MM.1S (cell line): ENCODE results near the gene GPRIN3.

Experiments used
- DNase-seq: peaks from one replicate; pipeline ENCODE4 v3.0.0-alpha.2; 2015
- H2AFZ ChIP-seq: fragments of 300-600 bp; sonication (generic); 2 replicates; pipeline ENCODE4 v1.6.0; 2016; ENCODE audit warnings: antibody characterized with exemption, low read length
- H3F3A ChIP-seq: fragments of 300-600 bp; sonication (generic); 2 replicates; pipeline ENCODE4 v1.6.1; 2016; ENCODE audit warnings: mild to moderate bottlenecking, antibody characterized with exemption, low read length, moderate library complexity, mixed read lengths; ENCODE audit not compliant: insufficient read depth
- H3K27ac ChIP-seq: fragments of 300-600 bp; sonication (generic); 2 replicates; pipeline ENCODE4 v1.5.1; 2016; ENCODE audit warnings: mild to moderate bottlenecking, low read length
- H3K27me3 ChIP-seq: fragments of 300-600 bp; sonication (generic); replicated peaks from 2 replicates; pipeline ENCODE4 v1.6.0; 2016; ENCODE audit warnings: low read length; ENCODE audit not compliant: insufficient read depth
- H3K36me3 ChIP-seq: fragments of 300-600 bp; sonication (generic); replicated peaks from 2 replicates; pipeline ENCODE4 v1.6.1; 2016; ENCODE audit warnings: mild to moderate bottlenecking, low read length, mixed read lengths; ENCODE audit not compliant: insufficient read depth
- H3K4me1 ChIP-seq: fragments of 300-600 bp; sonication (generic); 2 replicates; pipeline ENCODE4 v1.6.1; 2016; ENCODE audit warnings: low read length, mixed read lengths
- H3K4me2 ChIP-seq: fragments of 300-600 bp; sonication (generic); 2 replicates; pipeline ENCODE4 v1.6.0; 2016; ENCODE audit warnings: low read depth, low read length
- H3K4me3 ChIP-seq: fragments of 300-600 bp; sonication (generic); 2 replicates; pipeline ENCODE4 v1.5.1; 2016; ENCODE audit warnings: low read length, mixed read lengths
- H3K79me2 ChIP-seq: fragments of 300-600 bp; sonication (generic); 2 replicates; pipeline ENCODE4 v1.6.1; 2016; ENCODE audit warnings: mixed run types, low read length, mixed read lengths
- H3K9ac ChIP-seq: fragments of 300-600 bp; sonication (generic); 2 replicates; pipeline ENCODE4 v1.6.1; 2016; ENCODE audit warnings: low read length, mixed read lengths
- H3K9me2 ChIP-seq: fragments of 300-600 bp; sonication (generic); replicated peaks from 2 replicates; pipeline ENCODE4 v1.6.1; 2016; ENCODE audit warnings: mild to moderate bottlenecking, low read length, mixed read lengths; ENCODE audit not compliant: insufficient read depth
- H3K9me3 ChIP-seq: fragments of 300-600 bp; sonication (generic); replicated peaks from 2 replicates; pipeline ENCODE4 v1.6.1; 2016; ENCODE audit warnings: mild to moderate bottlenecking, low read length, mixed read lengths; ENCODE audit not compliant: insufficient read depth
- H4K20me1 ChIP-seq: fragments of 300-600 bp; sonication (generic); 2 replicates; pipeline ENCODE4 v1.6.1; 2016; ENCODE audit warnings: mild to moderate bottlenecking, low read length, moderate library complexity, mixed read lengths; ENCODE audit not compliant: insufficient read depth
- CTCF ChIP-seq: fragments of 300-600 bp; sonication (generic); IDR thresholded peaks from 2 replicates; pipeline ENCODE4 v1.5.1; 2016; ENCODE audit warnings: antibody characterized with exemption, low read length, mixed read lengths
- EZH2 ChIP-seq: fragments of 300-600 bp; sonication (generic); optimal IDR thresholded peaks from 2 replicates; pipeline ENCODE3; 2017; ENCODE audit warnings: low read depth, mild to moderate bottlenecking, antibody characterized with exemption, low read length, mixed read lengths
- EZH2phosphoT487 ChIP-seq: fragments of 300-600 bp; sonication (generic); IDR thresholded peaks from 2 replicates; pipeline ENCODE4 v1.6.1; 2018; ENCODE audit warnings: antibody characterized with exemption, low read length

The GPRIN3 gene

GRCh38 chr4:89289312-89289711 lies 18.3 kb downstream of the GPRIN3 start:
- H3K27me3 ChIP-seq: no peaks in the 10 kb centered on the region
- no peak for DNase-seq
- TF ChIP-seq EZH2phosphoT487 (no peak), EZH2 (no peak), CTCF (no peak)
- H3K9ac ChIP-seq: peak overlapping the region; percentile 96; the same call in 1 of the 2 replicates
- no peaks in the 10 kb centered on the region for H3K9me3 ChIP-seq
- H4K20me1 ChIP-seq: peaks cover 13% of the 10 kb centered on the region; the same call in 1 of the 2 replicates
- H3F3A ChIP-seq: peaks cover 74% of the 10 kb centered on the region
- H3K79me2 ChIP-seq: peaks cover 100% of the 10 kb centered on the region
- H3K4me2 ChIP-seq: peak overlapping the region; percentile 89
- H3K36me3 ChIP-seq: no peaks in the 10 kb centered on the region
- H3K4me1 ChIP-seq: peaks cover 87% of the 10 kb centered on the region
- peak overlapping the region; percentile 42 for H3K4me3 ChIP-seq
- peak overlapping the region; percentile 100; the same call in 1 of the 2 replicates for H3K27ac ChIP-seq
- H2AFZ ChIP-seq: no peak overlapping the region
- H3K9me2 ChIP-seq: no peaks in the 10 kb centered on the region

- Histone ChIP-seq H3K9me2 (no peaks in the 10 kb centered on the region), H3K79me2 (peaks cover 100% of the 10 kb centered on the region), H3K4me1 (peaks cover 93% of the 10 kb centered on the region), H3K4me2 (peak overlapping the region; percentile 89), H3K27ac (peak overlapping the region; percentile 100; the same call in 1 of the 2 replicates), H3K4me3 (peak overlapping the region; percentile 42; the same call in 1 of the 2 replicates), H4K20me1 (peaks cover 22% of the 10 kb centered on the region; the same call in 1 of the 2 replicates), H3K9ac (peak overlapping the region; percentile 96; the same call in 1 of the 2 replicates), H3K36me3 (no peaks in the 10 kb centered on the region), H3K27me3 (no peaks in the 10 kb centered on the region), H3K9me3 (no peaks in the 10 kb centered on the region), H2AFZ (no peak overlapping the region), H3F3A (peaks cover 65% of the 10 kb centered on the region)
- TF ChIP-seq EZH2 (no peak), CTCF (no peak), EZH2phosphoT487 (no peak)
- no peak for DNase-seq
Observed at GRCh38 chr4:89288430-89288829, 19.2 kb downstream of the GPRIN3 start.

GRCh38 chr4:89287945-89288344 lies 19.7 kb downstream of the GPRIN3 start:
- Histone ChIP-seq H3F3A (peaks cover 60% of the 10 kb centered on the region), H3K9me3 (no peaks in the 10 kb centered on the region), H2AFZ (no peak overlapping the region), H3K27ac (peak overlapping the region; percentile 100; the same call in 1 of the 2 replicates), H4K20me1 (peaks cover 27% of the 10 kb centered on the region; the same call in 1 of the 2 replicates), H3K36me3 (no peaks in the 10 kb centered on the region), H3K4me1 (peaks cover 93% of the 10 kb centered on the region), H3K4me3 (peak overlapping the region; percentile 42; the same call in 1 of the 2 replicates), H3K9ac (peak overlapping the region; percentile 96; the same call in 1 of the 2 replicates), H3K9me2 (no peaks in the 10 kb centered on the region), H3K79me2 (peaks cover 100% of the 10 kb centered on the region), H3K4me2 (peak overlapping the region; percentile 89), H3K27me3 (no peaks in the 10 kb centered on the region)
- no peak for DNase-seq
- TF ChIP-seq EZH2phosphoT487: no peak
- TF ChIP-seq CTCF: no peak
- no peak for TF ChIP-seq EZH2
